SU-DHL-6 (cell line): Measurements from ENCODE around the gene UBR3.

Experiments used
- H2AFZ ChIP-seq: fragments of 200-600 bp; sonication (generic); 2 replicates; pipeline ENCODE4 v1.6.1; 2014; ENCODE audit warnings: low read depth, mild to moderate bottlenecking, moderate library complexity, mixed read lengths, antibody characterized with exemption, low read length; ENCODE audit not compliant: severe bottlenecking
- H3F3A ChIP-seq: fragments of 200-600 bp; shearing (Covaris generic); 2 replicates; pipeline ENCODE4 v1.6.0; 2016; ENCODE audit warnings: antibody characterized with exemption, mild to moderate bottlenecking; ENCODE audit not compliant: insufficient read depth
- H3K27ac ChIP-seq: fragments of 200-600 bp; sonication (generic); 2 replicates; pipeline ENCODE4 v1.5.1; 2016; ENCODE audit warnings: low read depth, mild to moderate bottlenecking, low read length, moderate library complexity, mixed read lengths
- H3K27me3 ChIP-seq: fragments of 200-600 bp; sonication (generic), shearing (Covaris generic); 2 replicates; pipeline ENCODE4 v1.6.0; 2014; ENCODE audit warnings: mild to moderate bottlenecking, low read length
- H3K36me3 ChIP-seq: fragments of 200-600 bp; sonication (generic); 2 replicates; pipeline ENCODE4 v1.6.1; 2014; ENCODE audit warnings: mild to moderate bottlenecking, low read length, mixed read lengths
- H3K4me2 ChIP-seq: fragments of 300-600, 200-600 bp; shearing (Covaris generic), sonication (generic); 2 replicates; pipeline ENCODE4 v1.6.0; 2014; ENCODE audit warnings: low read length, low read depth, mild to moderate bottlenecking; ENCODE audit not compliant: poor library complexity, severe bottlenecking
- H3K4me3 ChIP-seq: fragments of 200-600 bp; sonication (generic); 2 replicates; pipeline ENCODE4 v1.5.1; 2014; ENCODE audit warnings: antibody characterized with exemption, low read length, mild to moderate bottlenecking, mixed read lengths; ENCODE audit not compliant: insufficient read depth, poor library complexity, severe bottlenecking
- H3K79me2 ChIP-seq: fragments of 200-600 bp; sonication (generic); 2 replicates; pipeline ENCODE4 v1.6.1; 2014; ENCODE audit warnings: mild to moderate bottlenecking, low read length, moderate library complexity; ENCODE audit not compliant: insufficient read depth
- H3K9ac ChIP-seq: fragments of 200-600 bp; sonication (generic); 2 replicates; pipeline ENCODE4 v1.7.0; 2014; ENCODE audit warnings: mild to moderate bottlenecking, low read length
- H3K9me2 ChIP-seq: fragments of 200-600 bp; sonication (generic); replicated peaks from 2 replicates; pipeline ENCODE4 v1.6.1; 2014; ENCODE audit warnings: low read length; ENCODE audit not compliant: insufficient read depth
- H3K9me3 ChIP-seq: fragments of 200-600 bp; sonication (generic); 2 replicates; pipeline ENCODE4 v1.6.1; 2014; ENCODE audit warnings: low read length, mixed read lengths; ENCODE audit not compliant: insufficient read depth
- H4K20me1 ChIP-seq: fragments of 200-600 bp; sonication (generic); 2 replicates; pipeline ENCODE4 v1.6.1; 2014; ENCODE audit warnings: low read depth, mild to moderate bottlenecking, antibody characterized with exemption, low read length, moderate library complexity, mixed read lengths
- CTCF ChIP-seq: fragments of 200-600 bp; sonication (generic); IDR thresholded peaks from one replicate; pipeline ENCODE4 v1.5.1; 2017; ENCODE audit warnings: antibody characterized with exemption, mild to moderate bottlenecking, low read length, moderate library complexity; ENCODE audit not compliant: insufficient read depth, poor library complexity, severe bottlenecking
- EZH2phosphoT487 ChIP-seq: fragments of 200-600 bp; sonication (generic), shearing (Covaris generic); conservative IDR thresholded peaks from 2 replicates; pipeline ENCODE4 v1.6.1; 2018; ENCODE audit warnings: mild to moderate bottlenecking, antibody characterized with exemption, low read length, moderate library complexity, mixed read lengths

The UBR3 gene

GRCh38 chr2:170002096-170002495 is 174.8 kb downstream of the UBR3 start:
- Histone ChIP-seq H3K9ac (no peak overlapping the region), H4K20me1 (no peaks in the 10 kb centered on the region), H3K4me3 (no peak overlapping the region), H3K4me2 (no peak overlapping the region), H3K27me3 (no peaks in the 10 kb centered on the region), H3F3A (no peaks in the 10 kb centered on the region), H3K36me3 (peaks cover 9% of the 10 kb centered on the region), H2AFZ (no peak overlapping the region), H3K27ac (no peak overlapping the region), H3K9me2 (no peaks in the 10 kb centered on the region), H3K9me3 (peaks cover 8% of the 10 kb centered on the region; the same call in 1 of the 2 replicates), H3K79me2 (no peaks in the 10 kb centered on the region)
- TF ChIP-seq CTCF (no peak), EZH2phosphoT487 (no peak)

- no peak overlapping the region for H3K9ac ChIP-seq
- H3K9me2 ChIP-seq: no peaks in the 10 kb centered on the region
- no peak overlapping the region for H2AFZ ChIP-seq
- no peaks in the 10 kb centered on the region for H3F3A ChIP-seq
- no peaks in the 10 kb centered on the region for H3K27me3 ChIP-seq
- no peaks in the 10 kb centered on the region for H3K9me3 ChIP-seq
- no peak overlapping the region for H3K27ac ChIP-seq
- TF ChIP-seq CTCF: no peak
- TF ChIP-seq EZH2phosphoT487: no peak
- H3K79me2 ChIP-seq: no peaks in the 10 kb centered on the region
- no peak overlapping the region for H3K4me3 ChIP-seq
- no peak overlapping the region for H3K4me2 ChIP-seq
- H3K36me3 ChIP-seq: peaks cover 4% of the 10 kb centered on the region; the same call in 1 of the 2 replicates
- H4K20me1 ChIP-seq: no peaks in the 10 kb centered on the region
Observed at GRCh38 chr2:170005702-170006101, 178.4 kb downstream of the UBR3 start.

GRCh38 chr2:170006587-170007325 is 179.5 kb downstream of the UBR3 start:
- H2AFZ ChIP-seq: no peak overlapping the region
- TF ChIP-seq CTCF (no peak), EZH2phosphoT487 (no peak)

More at GRCh38 chr2:170006587-170007325, 179.5 kb downstream of the UBR3 start:
- Histone ChIP-seq H3K4me2 (no peak overlapping the region), H3K27me3 (no peaks in the 10 kb centered on the region), H3K79me2 (no peaks in the 10 kb centered on the region), H3K9ac (no peak overlapping the region), H3F3A (no peaks in the 10 kb centered on the region), H3K9me3 (no peaks in the 10 kb centered on the region), H3K36me3 (peaks cover 7% of the 10 kb centered on the region; the same call in 1 of the 2 replicates), H3K4me3 (no peak overlapping the region), H3K27ac (no peak overlapping the region), H4K20me1 (no peaks in the 10 kb centered on the region), H3K9me2 (no peaks in the 10 kb centered on the region)
